ENCODE measurements around the gene TATDN2.

DNA sequence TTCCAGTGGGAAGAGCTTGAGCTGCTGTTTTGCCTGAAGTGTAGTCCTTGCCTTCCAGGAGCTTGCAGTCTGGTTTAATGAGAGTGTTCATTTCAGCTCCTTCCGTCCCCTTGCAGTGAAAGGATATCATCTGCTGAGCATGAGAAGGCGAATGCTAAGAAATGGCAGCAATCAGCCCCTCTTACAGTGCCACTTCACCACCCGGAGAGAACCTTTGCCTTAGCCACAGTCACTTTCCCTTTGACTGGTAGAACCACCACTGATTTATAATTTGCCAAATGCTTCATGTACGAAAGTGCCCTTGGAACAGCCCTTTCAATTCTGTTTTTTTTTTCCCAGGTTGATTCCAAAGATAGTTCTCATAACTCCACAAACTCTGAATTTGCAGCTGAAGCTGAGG lies 11.5 kb downstream of the TATDN2 start:
- TF ChIP-seq, protein P1, sequence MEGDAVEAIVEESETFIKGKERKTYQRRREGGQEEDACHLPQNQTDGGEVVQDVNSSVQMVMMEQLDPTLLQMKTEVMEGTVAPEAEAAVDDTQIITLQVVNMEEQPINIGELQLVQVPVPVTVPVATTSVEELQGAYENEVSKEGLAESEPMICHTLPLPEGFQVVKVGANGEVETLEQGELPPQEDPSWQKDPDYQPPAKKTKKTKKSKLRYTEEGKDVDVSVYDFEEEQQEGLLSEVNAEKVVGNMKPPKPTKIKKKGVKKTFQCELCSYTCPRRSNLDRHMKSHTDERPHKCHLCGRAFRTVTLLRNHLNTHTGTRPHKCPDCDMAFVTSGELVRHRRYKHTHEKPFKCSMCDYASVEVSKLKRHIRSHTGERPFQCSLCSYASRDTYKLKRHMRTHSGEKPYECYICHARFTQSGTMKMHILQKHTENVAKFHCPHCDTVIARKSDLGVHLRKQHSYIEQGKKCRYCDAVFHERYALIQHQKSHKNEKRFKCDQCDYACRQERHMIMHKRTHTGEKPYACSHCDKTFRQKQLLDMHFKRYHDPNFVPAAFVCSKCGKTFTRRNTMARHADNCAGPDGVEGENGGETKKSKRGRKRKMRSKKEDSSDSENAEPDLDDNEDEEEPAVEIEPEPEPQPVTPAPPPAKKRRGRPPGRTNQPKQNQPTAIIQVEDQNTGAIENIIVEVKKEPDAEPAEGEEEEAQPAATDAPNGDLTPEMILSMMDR (IDR thresholded peaks at IDR 0.05; ENCODE audit: borderline replicate concordance, extremely low read depth, low read length, poor library complexity, severe bottlenecking), result no peak
- TF ChIP-seq EZH2 (IDR thresholded peaks at IDR 0.05; ENCODE audit: borderline replicate concordance, low read depth, low read length, severe bottlenecking), result no peak
